IPS-20b (cell line): ENCODE results near the gene GNB1L.

Experiments used
- H3K27ac ChIP-seq: one replicate; pipeline ENCODE4 v1.5.1; 2013; ENCODE audit warnings: low read length
- H3K27me3 ChIP-seq: 2 replicates; pipeline ENCODE4 v1.6.1; 2013; ENCODE audit warnings: mild to moderate bottlenecking, low read length, inconsistent platforms; ENCODE audit not compliant: insufficient read depth
- H3K36me3 ChIP-seq: 2 replicates; pipeline ENCODE4 v1.6.1; 2013; ENCODE audit warnings: low read depth, mild to moderate bottlenecking, inconsistent platforms, low read length, moderate library complexity; ENCODE audit not compliant: insufficient read depth
- H3K4me1 ChIP-seq: 2 replicates; pipeline ENCODE4 v1.6.1; 2013; ENCODE audit warnings: mild to moderate bottlenecking, control low read depth, inconsistent platforms, low read length, moderate library complexity; ENCODE audit not compliant: insufficient read depth
- H3K4me3 ChIP-seq: 2 replicates; pipeline ENCODE4 v1.5.1; 2013; ENCODE audit warnings: mild to moderate bottlenecking, low read length, inconsistent platforms
- H3K9ac ChIP-seq: 2 replicates; pipeline ENCODE4 v1.6.1; 2013; ENCODE audit warnings: low read depth, mild to moderate bottlenecking, inconsistent platforms, low read length, moderate library complexity
- H3K9me3 ChIP-seq: 2 replicates; pipeline ENCODE4 v1.6.1; 2013; ENCODE audit warnings: mild to moderate bottlenecking, low read depth, low read length, inconsistent platforms; ENCODE audit not compliant: insufficient read depth

The GNB1L gene

DNA sequence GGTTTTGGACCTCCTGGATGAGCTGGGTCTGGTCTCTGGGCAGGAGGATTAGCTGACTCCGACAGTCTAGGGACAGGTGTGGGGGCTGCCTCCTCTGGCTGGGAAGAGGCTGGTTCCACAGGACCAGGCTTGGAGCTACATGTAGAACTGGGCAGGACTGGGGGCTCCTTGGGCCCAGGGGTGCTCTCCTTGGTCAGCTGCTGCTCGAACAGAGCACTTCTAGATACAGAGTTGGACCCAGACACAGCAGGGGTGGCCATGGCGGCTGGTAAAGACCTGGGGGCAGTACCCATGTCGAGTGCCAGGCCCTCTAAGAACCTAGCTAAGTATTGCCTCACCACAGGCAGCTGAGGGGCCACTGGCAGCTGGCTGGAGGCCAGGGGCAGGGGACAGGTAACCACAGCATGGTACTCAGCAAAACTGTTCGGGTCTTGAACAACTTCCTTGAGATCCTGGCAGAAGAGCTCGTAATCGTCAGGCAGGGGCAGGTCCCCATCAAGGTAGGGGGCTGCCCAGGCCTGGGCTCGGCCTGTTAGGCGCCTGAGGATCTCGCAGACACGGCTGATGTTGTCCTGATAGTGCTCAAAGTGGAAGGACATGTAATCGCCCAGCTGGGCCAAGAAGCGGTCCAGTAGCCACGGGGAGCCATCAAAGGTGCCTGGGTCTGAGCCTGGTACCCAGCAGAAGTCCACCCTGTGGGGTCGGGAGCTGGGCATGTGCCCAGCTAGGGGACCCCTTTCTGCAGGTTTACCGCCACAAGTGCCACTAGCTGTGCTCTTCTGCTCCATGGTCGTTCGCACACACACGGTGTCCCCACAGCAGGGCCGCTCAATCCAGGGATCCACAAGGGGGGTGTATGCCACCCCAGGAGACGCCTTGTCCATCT lies 3.1 kb downstream of the GNB1L start:
- Histone ChIP-seq H3K36me3 (peaks cover 39% of the 10 kb centered on the region), H3K4me1 (peaks cover 18% of the 10 kb centered on the region), H3K4me3 (no peak overlapping the region), H3K27me3 (no peaks in the 10 kb centered on the region), H3K27ac (no peak overlapping the region), H3K9ac (no peak overlapping the region), H3K9me3 (no peaks in the 10 kb centered on the region)

DNA sequence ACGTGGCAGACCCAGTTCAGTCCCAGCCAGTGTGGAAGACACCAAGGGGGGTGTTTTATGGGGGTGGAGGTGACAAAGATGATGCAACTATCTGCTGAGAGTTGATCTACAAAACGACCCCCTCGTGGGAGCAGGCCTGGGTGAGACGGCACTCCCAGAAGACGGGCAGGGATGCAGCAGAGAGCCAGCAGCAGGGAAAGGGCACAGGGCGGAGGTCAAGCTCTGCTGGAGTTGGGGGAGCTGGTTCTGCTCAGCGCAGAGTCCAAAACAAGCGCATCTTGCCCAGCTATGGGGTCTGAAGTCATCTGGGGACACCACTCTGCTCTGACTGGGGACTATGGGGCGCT lies 3.9 kb downstream of the GNB1L start:
- Histone ChIP-seq H3K27ac (no peak overlapping the region), H3K36me3 (peaks cover 39% of the 10 kb centered on the region), H3K4me1 (peaks cover 15% of the 10 kb centered on the region), H3K9ac (no peak overlapping the region), H3K27me3 (no peaks in the 10 kb centered on the region), H3K4me3 (no peak overlapping the region), H3K9me3 (no peaks in the 10 kb centered on the region)

DNA sequence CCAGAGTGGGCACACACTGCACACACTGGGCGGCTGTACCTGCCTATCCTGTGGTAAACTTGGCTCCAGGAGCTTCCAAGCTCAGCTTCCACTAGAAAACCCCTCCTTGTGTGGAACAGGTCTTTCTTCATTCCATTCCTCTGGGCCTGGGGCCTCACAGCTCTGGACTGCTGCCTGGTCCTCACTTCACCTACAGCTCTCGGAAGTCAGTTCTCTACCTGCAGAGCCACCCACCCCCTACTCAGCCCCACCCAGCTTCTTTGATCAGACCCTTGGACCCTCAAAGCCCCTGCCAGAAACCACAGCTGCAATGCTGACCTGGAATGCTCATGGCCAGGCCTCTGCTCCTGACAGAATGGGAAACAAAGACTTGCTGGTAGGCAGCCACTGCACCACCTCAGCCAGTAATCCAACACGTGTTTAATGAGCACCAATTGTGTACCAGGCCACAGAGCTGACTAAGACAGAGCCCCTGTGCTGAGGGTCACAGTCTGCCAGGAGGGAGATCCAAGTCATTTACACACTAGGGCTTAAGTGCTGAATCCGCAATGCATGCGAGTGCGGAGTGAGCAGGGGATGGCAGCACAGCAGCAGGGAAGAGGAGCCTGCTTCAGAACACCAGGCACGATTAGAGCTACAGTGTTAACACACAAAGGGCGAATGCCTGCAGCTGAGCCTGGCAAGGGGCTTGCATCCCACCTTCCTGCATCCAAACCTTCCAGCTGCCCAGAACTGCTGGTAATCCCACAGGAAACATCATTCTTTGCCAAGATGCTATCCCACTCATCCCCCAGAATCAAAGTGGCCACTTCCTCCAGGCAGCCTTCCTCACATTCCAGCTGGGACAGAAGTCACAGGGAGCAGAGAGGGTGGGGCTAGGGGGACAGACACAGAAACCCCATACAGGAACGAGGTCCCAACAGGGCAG lies 4.6 kb downstream of the GNB1L start:
- no peaks in the 10 kb centered on the region for H3K27me3 ChIP-seq
- H3K4me3 ChIP-seq = no peak overlapping the region
- no peaks in the 10 kb centered on the region for H3K9me3 ChIP-seq
- no peak overlapping the region for H3K27ac ChIP-seq
- H3K36me3 ChIP-seq = peaks cover 39% of the 10 kb centered on the region
- no peak overlapping the region for H3K9ac ChIP-seq
- H3K4me1 ChIP-seq = peaks cover 12% of the 10 kb centered on the region; the same call in 1 of the 2 replicates

DNA sequence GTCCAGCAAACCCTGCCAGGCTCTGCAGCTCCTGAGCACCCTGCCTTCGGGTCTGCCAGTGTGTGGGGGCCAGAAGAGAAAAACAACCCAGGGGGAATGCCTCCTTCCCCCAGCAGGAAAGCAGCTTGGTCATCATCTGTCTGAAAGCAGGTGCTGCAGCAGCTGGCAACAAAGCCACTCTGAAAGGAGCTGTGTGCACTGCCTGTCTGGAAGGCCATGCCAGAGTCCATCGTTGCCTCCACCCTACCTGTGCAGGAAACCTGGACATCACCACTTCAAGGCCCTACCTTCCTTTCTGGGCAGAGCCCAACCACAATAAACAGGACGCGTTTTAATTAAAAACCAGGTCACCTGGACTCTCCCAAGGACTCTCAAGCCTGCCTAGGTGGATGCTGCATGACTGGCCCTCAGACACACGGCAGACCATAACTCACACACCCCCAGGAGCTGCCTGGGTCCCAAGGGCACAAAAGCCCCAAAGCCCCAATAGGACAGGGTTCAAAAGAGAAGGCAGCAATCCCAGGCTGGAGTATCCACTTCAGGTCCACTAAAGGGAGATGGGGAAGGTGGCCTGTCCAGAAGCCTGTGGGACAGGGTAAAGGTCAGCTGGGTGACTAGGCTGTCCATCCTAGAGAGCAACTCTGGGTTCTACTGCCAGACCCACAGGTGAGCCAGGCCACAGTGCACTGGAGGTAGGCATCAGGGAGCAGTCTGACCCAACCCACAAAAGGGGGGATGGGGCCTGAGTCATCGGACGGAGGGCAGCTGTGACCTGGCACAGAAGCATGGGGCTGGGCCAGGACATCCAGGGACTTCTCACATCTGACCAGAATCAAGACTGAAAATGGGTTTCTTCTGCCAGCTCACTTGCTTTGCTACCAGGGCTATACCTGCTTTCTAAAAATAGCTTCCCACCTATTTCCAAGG lies 6.1 kb downstream of the GNB1L start:
- peaks cover 39% of the 10 kb centered on the region for H3K36me3 ChIP-seq

DNA sequence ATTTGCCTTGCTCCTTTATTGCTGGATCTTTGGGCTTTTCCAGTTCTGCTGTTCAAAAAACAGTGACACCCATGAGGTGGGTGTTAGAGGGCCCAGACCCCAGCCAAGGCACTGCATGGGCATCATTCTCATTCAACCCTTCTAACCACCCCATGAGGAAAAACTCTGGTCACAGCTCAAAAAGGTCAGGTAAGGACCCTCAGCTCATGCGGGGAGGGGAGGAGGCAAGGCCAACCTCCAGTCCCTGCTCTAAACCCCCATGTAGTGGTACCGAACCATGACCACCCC lies 7.4 kb downstream of the GNB1L start:
- H3K36me3 ChIP-seq = peaks cover 35% of the 10 kb centered on the region
- no peak overlapping the region for H3K9ac ChIP-seq
- peaks cover 5% of the 10 kb centered on the region; the same call in 1 of the 2 replicates for H3K4me1 ChIP-seq
- no peak overlapping the region for H3K4me3 ChIP-seq
- no peaks in the 10 kb centered on the region for H3K27me3 ChIP-seq
- H3K27ac ChIP-seq = no peak overlapping the region
- H3K9me3 ChIP-seq = no peaks in the 10 kb centered on the region

More for the DNA sequence above, 6.1 kb downstream of the GNB1L start:
- Histone ChIP-seq H3K4me3 (no peak overlapping the region), H3K27ac (no peak overlapping the region), H3K9me3 (no peaks in the 10 kb centered on the region), H3K9ac (no peak overlapping the region), H3K27me3 (no peaks in the 10 kb centered on the region), H3K4me1 (peaks cover 12% of the 10 kb centered on the region; the same call in 1 of the 2 replicates)

DNA sequence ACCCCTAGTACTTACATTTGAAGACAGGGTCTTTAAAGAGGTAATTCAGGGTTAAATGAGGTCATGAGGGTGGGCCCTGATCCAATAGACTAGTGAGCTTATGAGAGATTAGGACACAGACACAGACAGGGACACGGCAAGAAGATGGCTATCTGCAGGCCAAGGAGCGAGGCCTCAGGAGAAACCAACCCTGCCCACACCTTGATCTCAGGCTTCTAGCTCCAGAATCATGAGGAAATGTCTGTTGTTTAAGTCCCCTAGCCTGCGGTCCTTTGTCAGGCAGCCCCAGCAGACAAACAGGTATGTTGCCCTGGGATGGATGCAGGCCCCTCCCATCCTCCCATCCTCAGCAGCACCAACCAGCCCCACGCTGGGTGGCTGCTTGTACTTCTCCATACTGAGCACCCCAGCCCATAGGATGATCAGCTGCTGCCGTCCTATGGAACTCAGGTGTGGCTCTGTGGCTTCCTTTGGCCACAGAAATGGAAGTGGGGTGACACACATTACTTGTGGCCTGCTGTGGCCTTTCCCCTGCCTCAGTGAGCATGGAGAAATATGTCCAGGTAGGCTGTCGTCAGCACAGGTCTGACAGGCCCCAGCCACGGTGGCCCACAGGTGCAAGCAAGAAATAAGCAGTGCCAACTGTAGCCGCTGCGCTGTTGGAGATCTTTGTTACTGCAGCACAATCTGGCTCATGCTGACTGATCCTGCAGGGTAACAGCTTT lies 7.9 kb downstream of the GNB1L start:
- peaks cover 5% of the 10 kb centered on the region; the same call in 1 of the 2 replicates for H3K4me1 ChIP-seq
- H3K4me3 ChIP-seq = no peak overlapping the region
- H3K9ac ChIP-seq = no peak overlapping the region
- H3K27me3 ChIP-seq = no peaks in the 10 kb centered on the region
- H3K9me3 ChIP-seq = no peaks in the 10 kb centered on the region
- peaks cover 30% of the 10 kb centered on the region for H3K36me3 ChIP-seq
- no peak overlapping the region for H3K27ac ChIP-seq

DNA sequence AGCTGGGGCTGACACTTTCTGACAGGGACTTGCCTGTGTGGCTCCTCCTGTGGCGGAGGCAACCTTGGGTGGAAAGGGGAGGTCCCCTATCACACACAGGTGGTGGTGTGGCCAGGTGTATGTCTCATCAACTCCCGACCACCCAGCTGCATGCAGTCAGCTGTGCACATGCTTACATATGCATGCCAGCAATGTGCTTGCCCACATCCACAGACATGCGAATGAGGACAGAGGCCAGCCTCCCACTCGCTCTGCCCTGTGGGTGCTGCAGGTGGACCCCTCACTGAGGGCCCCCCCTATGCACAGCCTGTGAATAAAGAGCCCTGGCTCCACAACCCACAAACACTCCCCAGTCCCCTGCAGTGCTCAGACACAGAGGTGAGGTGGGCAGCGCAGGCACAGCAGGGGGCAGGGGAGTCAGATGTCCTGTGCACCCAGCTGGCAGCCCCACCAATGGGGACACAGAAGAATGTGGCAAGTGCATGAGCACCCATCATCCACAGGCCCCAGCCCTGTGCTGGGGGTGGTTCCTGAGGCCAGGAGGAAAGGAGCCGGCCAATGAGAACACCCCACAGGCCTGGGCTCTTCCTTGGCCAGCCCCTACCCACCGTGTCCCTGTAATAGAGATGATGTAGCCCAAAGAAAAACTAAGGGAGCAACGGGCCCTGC lies 9.5 kb downstream of the GNB1L start:
- no peak overlapping the region for H3K27ac ChIP-seq
- H3K4me1 ChIP-seq = peaks cover 5% of the 10 kb centered on the region; the same call in 1 of the 2 replicates
- peaks cover 14% of the 10 kb centered on the region; the same call in 1 of the 2 replicates for H3K36me3 ChIP-seq
- no peak overlapping the region for H3K4me3 ChIP-seq
- H3K9me3 ChIP-seq = no peaks in the 10 kb centered on the region
- no peak overlapping the region for H3K9ac ChIP-seq
- no peaks in the 10 kb centered on the region for H3K27me3 ChIP-seq

DNA sequence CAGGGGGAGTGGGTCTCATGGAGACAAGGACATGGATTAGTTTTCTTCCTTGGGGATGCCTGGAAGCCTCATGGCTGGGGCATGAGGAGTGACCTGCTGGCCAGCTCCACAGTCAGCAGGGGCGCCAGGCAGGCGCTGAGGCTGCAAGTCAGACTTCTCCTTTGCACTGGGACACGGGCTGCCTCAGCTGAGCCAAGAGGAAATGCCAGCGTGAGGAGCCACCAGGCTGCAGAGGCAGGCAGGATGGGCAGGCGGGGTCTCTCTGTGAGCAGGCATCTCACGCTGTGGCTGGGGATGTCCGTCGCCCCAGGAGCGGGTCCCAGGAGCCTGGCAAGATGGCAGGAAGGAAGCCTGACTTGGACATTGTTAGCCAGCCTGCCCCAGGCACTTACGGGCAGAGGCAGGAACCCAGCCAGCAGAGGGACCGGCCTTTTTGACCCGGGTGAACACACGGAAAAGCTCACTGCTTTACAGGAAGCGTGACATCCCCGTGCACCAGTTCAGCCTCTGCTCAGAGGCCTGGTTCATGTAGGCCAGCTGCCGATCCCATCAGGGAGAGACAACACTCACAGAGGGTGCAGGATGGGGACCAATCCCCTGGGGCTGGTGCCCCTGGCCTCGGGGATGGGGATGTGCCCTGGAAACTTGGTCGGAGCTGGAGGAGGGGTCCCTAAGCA lies 10.2 kb downstream of the GNB1L start:
- Histone ChIP-seq H3K4me1 (peaks cover 5% of the 10 kb centered on the region; the same call in 1 of the 2 replicates), H3K27ac (no peak overlapping the region), H3K4me3 (no peak overlapping the region), H3K27me3 (no peaks in the 10 kb centered on the region), H3K9me3 (no peaks in the 10 kb centered on the region), H3K9ac (no peak overlapping the region), H3K36me3 (peaks cover 7% of the 10 kb centered on the region; the same call in 1 of the 2 replicates)

DNA sequence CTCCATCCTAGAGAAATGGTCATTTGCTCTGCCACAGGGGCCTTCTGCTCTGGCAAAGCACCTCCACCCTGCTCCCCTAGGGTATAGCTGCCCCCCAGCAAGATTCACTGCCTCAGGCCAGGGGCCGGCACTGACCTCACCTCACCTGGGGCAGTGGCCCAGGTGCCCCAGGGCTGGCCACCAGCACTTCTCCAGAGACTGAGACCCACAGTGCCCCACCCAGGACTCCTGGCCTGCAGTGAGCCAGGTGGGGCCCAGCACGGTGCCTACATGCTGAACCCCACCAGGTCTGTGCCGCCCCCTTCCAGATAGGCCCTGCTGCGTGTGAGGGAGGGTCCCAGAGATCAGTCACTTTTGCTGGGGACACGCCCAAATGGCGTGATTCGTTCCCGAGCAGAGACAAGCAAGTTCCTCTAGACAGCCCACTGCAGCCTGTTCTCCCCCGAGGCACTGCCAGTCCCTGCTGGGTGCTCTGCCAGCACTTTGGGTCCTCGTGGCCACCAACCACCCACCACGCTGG lies 10.8 kb downstream of the GNB1L start:
- no peak overlapping the region for H3K9ac ChIP-seq
- peaks cover 6% of the 10 kb centered on the region; the same call in 1 of the 2 replicates for H3K36me3 ChIP-seq
- no peaks in the 10 kb centered on the region for H3K9me3 ChIP-seq
- H3K27ac ChIP-seq = no peak overlapping the region
- no peaks in the 10 kb centered on the region for H3K27me3 ChIP-seq
- H3K4me1 ChIP-seq = peaks cover 4% of the 10 kb centered on the region; the same call in 1 of the 2 replicates
- no peak overlapping the region for H3K4me3 ChIP-seq
